Stimulated activated CD8-positive, alpha-beta memory T cell treated with anti-CD3 and anti-CD28 coated beads, Interleukin-4, amount 100 ng/mL, for 4 hours (primary cell): Measurements from ENCODE around the gene GRID2IP.
"Not testable (repeated sequence)": the region's sequence is repeated elsewhere in the genome, so short reads cannot be mapped to it uniquely, and the experiment has no call there.

Experiments used
- DNase-seq, 2 donors: peaks; one replicate each; pipeline ENCODE4 v3.0.0-alpha.2; 2020; ENCODE audit warnings: low read depth in 2 of 2, low spot score in 1 of 2

Gene GRID2IP

GRCh38 chr7:6495597-6496262, 55.5 kb downstream of the GRID2IP start:
- DNase-seq: no peak

GRCh38 chr7:6494365-6494764, 56.9 kb downstream of the GRID2IP start:
- no peak for DNase-seq

DNA sequence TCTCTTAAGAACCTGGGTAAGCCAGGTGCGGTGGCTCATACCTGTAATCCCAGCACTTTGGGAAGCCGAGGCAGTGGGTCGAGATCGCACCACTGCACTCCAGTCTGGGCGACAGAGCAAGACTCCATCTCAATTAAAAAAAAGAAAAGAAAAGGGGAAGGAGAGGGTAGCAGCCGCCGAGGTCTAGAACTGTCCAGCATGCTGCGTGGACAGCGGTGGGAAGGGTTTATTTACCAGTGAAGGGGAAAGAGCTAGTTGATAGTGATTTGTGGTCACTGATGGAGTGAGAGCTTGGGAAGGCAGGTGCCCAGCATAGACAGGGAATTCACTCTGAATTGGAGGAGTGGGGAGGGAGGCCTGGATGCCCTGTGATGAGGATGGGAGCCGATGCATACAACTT, 60.1 kb downstream of the GRID2IP start:
- DNase-seq: no peak

GRCh38 chr7:6489612-6490011, 61.6 kb downstream of the GRID2IP start:
- DNase-seq: no peak

DNA sequence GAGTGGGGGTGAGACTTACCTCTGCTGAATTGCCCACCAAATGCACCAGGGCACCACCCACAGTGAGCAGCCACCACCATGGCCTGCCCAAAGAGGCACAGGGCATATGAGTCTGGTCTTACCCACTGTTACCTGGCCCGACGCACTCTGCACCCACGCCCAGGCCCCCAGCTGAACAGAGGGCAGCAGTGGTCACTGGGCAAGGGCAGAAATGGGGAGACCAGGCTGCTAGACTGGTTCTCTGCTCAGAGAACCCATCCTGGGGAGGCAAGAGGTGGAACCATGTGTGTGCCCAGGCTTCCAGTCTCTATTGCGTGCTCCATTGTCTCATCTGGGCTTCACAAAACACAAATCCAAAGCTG, 64.1 kb downstream of the GRID2IP start:
- DNase-seq: no peak

GRCh38 chr7:6486438-6487183, 64.7 kb downstream of the GRID2IP start:
- DNase-seq: no peak

GRCh38 chr7:6482743-6483119, 68.5 kb downstream of the GRID2IP start:
- no peak for DNase-seq

DNA sequence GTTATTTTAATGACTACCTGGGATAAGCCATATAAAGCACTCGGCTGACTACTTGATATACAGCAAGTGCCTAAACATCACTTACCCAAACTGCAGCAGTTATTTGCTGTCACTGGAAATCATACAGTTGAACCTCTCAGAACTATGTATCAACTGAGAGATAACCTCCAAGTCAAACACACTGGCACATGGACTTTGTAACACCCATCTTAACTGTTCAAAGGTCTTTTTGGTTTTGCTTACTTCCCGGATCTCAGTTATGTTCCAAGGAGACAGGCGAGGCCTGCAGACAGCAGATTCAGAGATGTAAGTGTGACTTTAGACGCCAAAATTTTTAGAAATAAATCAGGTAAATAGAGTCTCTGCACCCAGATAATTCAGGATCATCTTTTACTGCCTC, 69.0 kb downstream of the GRID2IP start:
- no peak for DNase-seq

DNA sequence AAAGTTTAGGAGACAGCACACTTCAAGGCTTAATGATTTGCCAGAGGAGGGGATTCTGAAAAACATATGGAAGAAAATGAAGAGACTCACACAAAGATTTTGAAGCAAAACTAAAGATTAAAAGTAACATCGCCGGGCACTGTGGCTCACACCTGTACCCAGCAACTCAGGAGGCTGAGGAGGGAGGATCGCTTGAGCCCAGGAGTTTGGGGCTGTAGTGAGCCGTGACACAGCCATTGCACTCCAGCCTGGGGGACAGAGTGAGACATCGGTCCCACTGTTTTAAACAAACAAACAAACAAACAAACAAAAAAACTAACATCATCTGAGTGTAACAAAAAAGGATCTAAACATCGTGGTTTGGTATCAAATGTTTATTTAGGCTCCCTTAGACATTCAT, 69.8 kb downstream of the GRID2IP start:
- DNase-seq: no peak

GRCh38 chr7:6480323-6480660, 71.0 kb downstream of the GRID2IP start:
- DNase-seq: no peak

- no peak for DNase-seq
These were observed 72.2 kb downstream of the GRID2IP start for GRCh38 chr7:6479067-6479466.

DNA sequence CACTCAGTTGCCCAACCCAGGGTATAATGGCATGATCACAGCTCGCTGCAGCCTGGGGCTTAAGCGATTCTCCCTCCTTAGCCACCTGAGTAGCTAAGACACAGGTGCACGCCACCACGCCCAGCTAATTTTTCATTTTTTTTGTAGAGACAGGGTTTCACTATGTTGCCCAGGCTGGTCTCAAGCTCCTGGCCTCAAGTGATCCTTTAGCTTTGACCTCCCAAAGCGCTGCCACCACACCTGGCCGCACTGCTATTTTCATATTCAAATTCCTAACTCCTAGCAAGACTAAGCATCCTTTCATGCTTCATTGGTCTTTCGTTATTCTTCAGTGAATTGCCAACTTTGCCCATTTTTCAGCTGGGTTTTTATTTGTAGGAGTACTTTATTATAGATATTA, 73.1 kb downstream of the GRID2IP start:
- no peak for DNase-seq

DNA sequence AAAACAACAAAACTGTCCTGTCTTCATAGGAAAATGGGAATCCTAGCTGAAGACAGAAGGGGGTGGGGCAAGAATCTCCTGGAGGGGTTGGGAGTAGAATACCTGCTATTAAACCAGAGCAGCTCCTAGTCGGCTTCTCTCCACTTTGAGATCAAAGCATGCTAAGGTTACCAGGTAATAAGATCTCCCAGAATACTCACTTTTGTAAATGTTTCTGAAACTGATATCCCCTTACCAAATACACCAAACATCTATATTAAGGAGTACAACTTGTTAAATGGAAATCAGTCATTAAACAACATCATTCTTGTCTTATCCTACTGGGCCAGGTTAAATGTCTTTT, 74.0 kb downstream of the GRID2IP start:
- no peak for DNase-seq

- no peak for DNase-seq
These were observed 74.5 kb downstream of the GRID2IP start for GRCh38 chr7:6476596-6477317.

DNA sequence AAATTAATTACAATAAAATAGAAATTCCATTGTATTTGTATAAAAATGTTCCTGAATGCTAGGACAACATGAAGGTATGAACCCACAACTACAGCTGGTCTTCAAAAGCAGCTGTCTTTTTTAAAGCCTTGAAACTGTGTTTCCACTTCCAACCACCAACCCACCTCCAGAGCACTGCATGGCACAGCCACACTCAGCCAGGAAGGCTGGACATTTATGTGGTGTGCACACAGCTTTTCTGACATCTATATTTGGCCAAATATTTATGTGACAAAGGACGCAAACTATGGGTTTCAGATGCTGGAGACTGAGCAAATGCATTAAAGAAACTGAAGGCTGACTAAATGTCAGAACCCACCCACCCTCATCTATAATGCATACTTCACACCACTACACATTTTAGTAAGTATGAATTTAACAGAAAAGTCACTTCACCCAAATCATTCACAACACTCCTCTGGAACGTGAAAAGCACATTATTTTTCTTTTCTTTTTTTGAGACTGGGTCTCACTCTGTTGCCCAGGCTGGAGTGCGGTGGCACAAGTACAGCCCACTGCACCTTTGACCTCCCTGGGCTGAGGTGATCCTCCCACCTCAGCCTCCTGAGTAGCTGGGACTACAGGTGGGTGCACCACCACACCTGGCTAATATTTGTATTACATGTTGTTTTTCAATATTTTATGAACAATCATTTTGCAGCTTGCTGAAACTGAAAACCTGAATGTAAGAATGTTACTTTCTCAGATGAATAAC, 75.7 kb downstream of the GRID2IP start:
- DNase-seq: no peak

DNA sequence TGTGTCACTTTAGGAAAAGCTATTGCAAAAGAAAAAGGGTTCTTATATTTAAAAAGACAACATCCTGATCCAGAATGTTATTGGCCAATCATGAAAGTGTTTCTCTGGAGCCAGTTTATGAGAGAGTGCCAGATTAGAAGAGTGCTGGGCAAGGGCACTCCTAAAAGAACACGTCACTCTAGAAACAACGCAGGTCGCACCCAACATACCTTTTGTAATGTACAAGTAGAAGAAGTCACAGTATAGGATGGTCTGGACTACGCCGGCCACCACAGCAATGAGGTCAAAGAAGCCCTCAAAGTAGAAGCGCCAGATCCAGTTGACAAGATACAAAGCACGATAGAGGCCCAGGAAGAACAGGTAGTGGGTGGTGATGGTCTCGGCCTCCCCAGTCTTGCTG, 85.4 kb downstream of the GRID2IP start:
- DNase-seq: no peak

GRCh38 chr7:6463609-6464008, 87.7 kb downstream of the GRID2IP start:
- DNase-seq: not testable (repeated sequence)

- DNase-seq: no peak
These were observed 89.2 kb downstream of the GRID2IP start for GRCh38 chr7:6461946-6462550.

GRCh38 chr7:6460990-6461584, 90.2 kb downstream of the GRID2IP start:
- DNase-seq: no peak

- DNase-seq: no peak
These were observed 91.0 kb downstream of the GRID2IP start for GRCh38 chr7:6460303-6460702.

- DNase-seq: not testable (repeated sequence)
These were observed 92.6 kb downstream of the GRID2IP start for GRCh38 chr7:6458676-6459075.
